AG04450 (cell line): Measurements from ENCODE around the gene DHRSX. TPM values are rescaled to one million over a fixed set of nuclear protein-coding genes. Genes with fewer than 3 reads are reported as not detected.

ENCODE experiments used
- CTCF ChIA-PET: fragments of 300-600, 350-600 bp; formaldehyde crosslinking; extraction: SDS; loops from one replicate; lab custom pipeline; 2022; ENCODE audit warnings: antibody characterized with exemption, inconsistent platforms; lab: Charles Lee
- POLR2A ChIA-PET: fragments of 350-600 bp; formaldehyde crosslinking; extraction: SDS; loops from one replicate; lab custom pipeline; 2021; ENCODE audit warnings: antibody characterized with exemption, inconsistent platforms; lab: Yijun Ruan, JAX
- DNase-seq: peaks from one replicate; pipeline ENCODE4 v3.0.0-alpha.2; 2011; ENCODE audit warnings: low read depth, low spot score
- H3K27ac ChIP-seq: one replicate; pipeline ENCODE4 v1.5.1; 2012; ENCODE audit warnings: low read depth, low read length, control low read depth
- H3K27me3 ChIP-seq: one replicate; pipeline ENCODE4 v1.6.0; 2012; ENCODE audit warnings: low read length; ENCODE audit not compliant: control insufficient read depth, insufficient read depth
- H3K4me3 ChIP-seq: 2 replicates; pipeline ENCODE4 v1.5.1; 2011; ENCODE audit warnings: mild to moderate bottlenecking, low read depth, low read length, control low read depth
- H3K9me3 ChIP-seq: 2 replicates; pipeline ENCODE4 v1.5.1; 2012; ENCODE audit warnings: low read length; ENCODE audit not compliant: control insufficient read depth, insufficient read depth
- polyA plus RNA-seq: library from polyadenylated mRNA; depleted of rRNA; stranded (reverse); fragments of >200 nt; gene quantifications from 2 replicates; pipeline ENCODE4 v1.2.3, GENCODE V29; 2011
- TF ChIP-seq, protein P1 (sequence below): IDR thresholded peaks from 2 replicates; pipeline ENCODE4 v1.5.1; 2011; ENCODE audit warnings: low read depth, low read length, control low read depth, inconsistent platforms

The DHRSX gene
- polyA plus RNA-seq, 1 experiment: 43.2 TPM

DNA sequence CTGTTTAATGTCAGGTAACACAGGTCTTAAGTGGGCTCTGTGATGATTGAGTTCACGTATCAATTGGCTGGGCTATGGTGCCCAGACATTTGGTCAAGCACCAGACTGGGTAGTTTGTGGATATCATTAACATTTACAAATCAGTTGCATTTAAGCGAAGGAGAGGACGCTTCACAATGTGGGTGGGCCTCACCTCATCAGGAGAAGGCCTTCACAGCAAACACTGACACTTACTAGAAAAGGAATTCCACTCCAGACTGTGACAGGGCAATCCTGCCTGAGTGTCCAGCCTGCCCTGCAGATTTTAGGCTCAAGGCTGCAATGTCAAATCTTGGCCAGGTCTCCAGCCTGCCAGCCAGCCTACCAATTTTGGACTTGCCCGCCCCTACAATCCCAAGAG lies 270.3 kb downstream of the DHRSX start:
- TF ChIP-seq, protein P1, sequence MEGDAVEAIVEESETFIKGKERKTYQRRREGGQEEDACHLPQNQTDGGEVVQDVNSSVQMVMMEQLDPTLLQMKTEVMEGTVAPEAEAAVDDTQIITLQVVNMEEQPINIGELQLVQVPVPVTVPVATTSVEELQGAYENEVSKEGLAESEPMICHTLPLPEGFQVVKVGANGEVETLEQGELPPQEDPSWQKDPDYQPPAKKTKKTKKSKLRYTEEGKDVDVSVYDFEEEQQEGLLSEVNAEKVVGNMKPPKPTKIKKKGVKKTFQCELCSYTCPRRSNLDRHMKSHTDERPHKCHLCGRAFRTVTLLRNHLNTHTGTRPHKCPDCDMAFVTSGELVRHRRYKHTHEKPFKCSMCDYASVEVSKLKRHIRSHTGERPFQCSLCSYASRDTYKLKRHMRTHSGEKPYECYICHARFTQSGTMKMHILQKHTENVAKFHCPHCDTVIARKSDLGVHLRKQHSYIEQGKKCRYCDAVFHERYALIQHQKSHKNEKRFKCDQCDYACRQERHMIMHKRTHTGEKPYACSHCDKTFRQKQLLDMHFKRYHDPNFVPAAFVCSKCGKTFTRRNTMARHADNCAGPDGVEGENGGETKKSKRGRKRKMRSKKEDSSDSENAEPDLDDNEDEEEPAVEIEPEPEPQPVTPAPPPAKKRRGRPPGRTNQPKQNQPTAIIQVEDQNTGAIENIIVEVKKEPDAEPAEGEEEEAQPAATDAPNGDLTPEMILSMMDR: no peak
- Histone ChIP-seq H3K27ac (no peak overlapping the region), H3K27me3 (no peaks in the 10 kb centered on the region), H3K4me3 (no peak overlapping the region), H3K9me3 (peaks cover 17% of the 10 kb centered on the region)
- ChIA-PET CTCF (no interaction called here), POLR2A (no interaction called here)
- DNase-seq: no peak

DNA sequence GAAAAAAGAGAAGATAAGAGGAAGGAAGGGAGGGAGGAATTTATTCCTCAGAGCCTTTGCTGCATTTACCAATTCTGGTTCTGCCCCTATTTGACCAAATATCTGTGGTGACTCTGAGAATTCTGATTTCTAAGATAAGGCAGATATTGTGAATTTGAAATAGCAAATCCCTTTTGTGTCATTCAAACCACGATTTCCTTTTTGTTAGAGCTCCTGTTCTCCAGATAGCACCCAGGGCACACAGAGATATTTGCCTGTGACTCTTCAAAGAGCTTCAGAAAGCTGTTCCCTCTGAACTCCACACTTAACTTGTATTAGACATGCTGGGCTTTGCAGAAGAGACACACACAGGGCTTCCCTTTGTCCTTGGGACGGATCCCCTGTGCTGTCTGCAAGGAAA lies 272.2 kb downstream of the DHRSX start:
- TF ChIP-seq, protein P1: no peak
- H3K27ac ChIP-seq: no peak overlapping the region
- no peak for DNase-seq
- H3K4me3 ChIP-seq: no peak overlapping the region
- ChIA-PET CTCF (no interaction called here), POLR2A (no interaction called here)
- peaks cover 17% of the 10 kb centered on the region for H3K9me3 ChIP-seq
- H3K27me3 ChIP-seq: no peaks in the 10 kb centered on the region

DNA sequence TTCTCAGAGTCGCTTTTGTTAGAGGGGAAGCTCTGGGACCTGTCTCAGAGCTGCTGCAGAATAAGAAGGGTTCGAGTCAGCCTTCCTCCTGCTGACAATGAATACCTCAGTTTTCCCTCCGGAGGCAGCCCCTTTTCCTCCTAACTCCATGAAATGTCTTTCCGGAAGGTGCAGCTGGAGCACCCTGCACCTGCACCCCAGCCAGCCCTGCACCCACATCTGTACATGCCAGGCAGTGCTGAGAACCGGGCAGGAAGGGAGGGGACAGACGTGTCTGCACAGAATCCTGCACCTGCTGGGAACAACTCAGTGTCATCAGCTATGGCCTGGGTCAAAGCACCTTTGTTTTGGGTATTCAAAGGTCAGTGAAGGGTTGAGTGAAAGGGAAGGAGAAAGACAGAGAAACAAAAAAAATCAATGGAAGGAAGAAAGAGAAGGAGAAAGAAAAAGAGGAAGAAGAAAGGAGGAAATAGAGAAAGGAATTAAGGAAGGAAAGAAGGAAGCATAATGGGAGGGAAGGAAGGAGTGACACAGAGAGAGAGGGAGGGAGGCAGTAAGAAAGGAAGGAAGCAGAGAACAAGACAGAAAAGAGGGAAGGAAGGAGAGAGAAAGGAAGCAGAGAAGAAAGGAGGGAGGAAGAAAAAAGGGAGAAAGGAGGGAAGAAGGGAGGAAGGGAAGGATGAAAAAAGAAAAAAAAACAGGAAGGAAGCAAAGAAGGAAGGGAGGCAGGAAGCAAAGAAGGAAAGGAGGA lies 273.7 kb downstream of the DHRSX start:
- TF ChIP-seq, protein P1: no peak
- Histone ChIP-seq H3K27ac (no peak overlapping the region), H3K9me3 (peaks cover 25% of the 10 kb centered on the region), H3K27me3 (no peaks in the 10 kb centered on the region), H3K4me3 (no peak overlapping the region)
- DNase-seq: no peak
- POLR2A ChIA-PET: no interaction called here
- CTCF ChIA-PET: no interaction called here

DNA sequence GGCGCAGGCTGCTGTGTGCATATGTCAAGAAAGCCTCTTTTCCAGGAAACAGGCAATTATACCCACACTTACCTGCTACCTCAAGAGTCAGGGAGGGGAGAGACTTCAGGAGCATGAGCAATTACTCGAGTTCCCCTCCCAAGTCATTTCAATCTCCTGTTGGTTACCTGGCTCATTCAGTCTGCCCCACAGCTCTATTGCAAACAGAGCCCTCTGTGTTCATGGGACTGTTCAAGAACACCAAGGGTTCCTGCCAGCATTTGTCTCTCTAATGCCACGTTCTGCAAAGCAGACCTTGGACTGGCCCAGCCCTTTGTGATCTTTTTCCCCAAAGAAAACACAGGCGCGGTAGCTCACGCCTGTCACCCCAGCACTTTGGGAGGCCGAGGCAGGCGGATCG lies 274.6 kb downstream of the DHRSX start:
- Histone ChIP-seq H3K27me3 (no peaks in the 10 kb centered on the region), H3K9me3 (peaks cover 25% of the 10 kb centered on the region), H3K4me3 (no peak overlapping the region), H3K27ac (no peak overlapping the region)
- ChIA-PET CTCF (no interaction called here), POLR2A (no interaction called here)
- TF ChIP-seq, protein P1: no peak
- DNase-seq: no peak

DNA sequence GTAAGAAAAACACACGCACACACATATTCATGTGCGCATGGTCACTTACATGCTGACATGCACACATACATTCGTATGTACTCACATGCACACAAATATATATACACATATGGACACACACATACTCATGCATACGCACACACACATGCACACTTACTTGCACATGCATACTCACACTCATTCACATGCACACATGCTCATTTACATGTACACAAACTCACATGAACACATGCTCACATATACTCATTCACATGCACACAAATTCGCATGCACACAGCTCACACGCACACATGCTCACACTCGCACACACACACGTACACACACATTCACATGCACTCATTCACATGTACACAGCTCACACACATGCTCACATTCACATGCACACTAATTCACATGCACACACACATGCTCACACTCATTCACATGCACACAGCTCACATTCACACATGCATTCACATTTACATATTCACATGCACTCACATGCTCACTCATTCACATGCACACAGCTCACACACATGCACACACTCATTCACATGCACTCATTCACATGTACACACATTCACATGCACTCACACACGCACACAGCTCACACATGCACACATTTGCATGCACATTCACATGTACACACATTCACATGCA lies 276.1 kb downstream of the DHRSX start:
- Histone ChIP-seq H3K9me3 (peaks cover 29% of the 10 kb centered on the region), H3K27me3 (no peaks in the 10 kb centered on the region), H3K4me3 (no peak overlapping the region), H3K27ac (no peak overlapping the region)
- POLR2A ChIA-PET: no interaction called here
- CTCF ChIA-PET: no interaction called here
- DNase-seq: no peak
- TF ChIP-seq, protein P1: no peak
